A204.1 (cell line): Measurements from ENCODE around the gene TTC28.
"Not testable (repeated sequence)": the region's sequence is repeated elsewhere in the genome, so short reads cannot be mapped to it uniquely, and the experiment has no call there.

Experiments used
- FAIRE-seq: peaks from 2 replicates; lab custom pipeline; 2012; peaks lifted over from hg19 to GRCh38; lab: Jason Lieb, UNC

The TTC28 gene

DNA sequence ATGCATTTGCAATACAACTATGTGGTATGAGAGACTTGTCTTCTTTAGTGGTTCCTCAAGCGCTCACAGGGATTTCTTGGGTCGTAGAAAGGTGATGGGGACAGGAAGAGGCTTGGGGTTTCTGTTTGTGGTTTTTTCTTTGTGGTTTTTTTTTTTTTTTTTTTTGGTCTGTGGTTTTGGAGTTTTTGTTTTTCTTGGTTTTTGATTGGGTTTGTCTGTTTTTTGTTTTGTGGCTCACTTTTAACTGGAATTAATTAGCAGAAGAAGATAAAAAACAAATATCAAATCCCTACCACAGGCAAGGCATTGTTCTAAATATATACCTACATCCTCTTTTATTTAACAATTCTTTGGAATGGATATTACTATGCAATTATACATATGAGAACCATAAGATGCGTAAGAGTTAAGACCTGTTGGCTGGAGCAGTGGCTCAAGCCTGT lies 5.5 kb downstream of the TTC28 start:
- FAIRE-seq = no peak

- no peak for FAIRE-seq
These were observed 8.9 kb downstream of the TTC28 start for GRCh38 chr22:28670756-28671155.

DNA sequence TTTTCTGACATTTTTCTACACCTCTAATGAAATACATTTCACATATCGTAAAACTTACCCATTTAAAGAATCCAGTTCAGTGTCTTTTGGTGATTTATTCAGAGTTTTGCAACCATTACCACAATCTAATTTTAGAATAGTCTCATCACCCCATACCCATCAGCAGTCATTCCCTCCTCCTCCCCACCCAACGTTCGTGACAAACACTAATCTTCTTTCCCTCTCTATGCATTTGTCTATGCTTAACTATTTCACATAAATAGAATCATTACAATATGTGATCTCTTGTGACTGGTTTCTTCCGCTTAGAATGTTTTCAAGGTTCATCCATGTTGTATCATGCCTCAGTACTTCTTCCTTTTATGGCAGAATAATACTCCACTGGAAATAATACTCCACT lies 9.5 kb downstream of the TTC28 start:
- no peak for FAIRE-seq

DNA sequence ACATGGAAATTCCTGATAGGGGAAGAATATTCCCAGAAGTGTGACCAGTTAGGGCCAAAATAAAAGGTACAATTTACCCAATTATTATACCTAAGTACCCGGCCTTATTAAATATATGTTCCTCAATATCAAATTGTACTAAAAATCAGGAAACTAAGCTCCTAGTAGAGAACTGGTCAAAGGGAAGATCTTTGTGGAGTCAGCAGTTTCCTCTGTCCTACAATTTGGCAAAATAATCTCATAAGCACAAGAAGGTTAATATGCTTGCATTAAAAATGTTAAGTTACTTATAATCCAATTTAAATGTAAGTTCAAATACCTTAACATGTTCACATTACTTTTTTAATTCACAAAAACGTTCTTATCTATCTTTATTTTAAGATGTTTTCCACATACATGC lies 10.3 kb downstream of the TTC28 start:
- no peak for FAIRE-seq

- FAIRE-seq = not testable (repeated sequence)
These were observed 16.1 kb downstream of the TTC28 start for GRCh38 chr22:28663569-28663942.

DNA sequence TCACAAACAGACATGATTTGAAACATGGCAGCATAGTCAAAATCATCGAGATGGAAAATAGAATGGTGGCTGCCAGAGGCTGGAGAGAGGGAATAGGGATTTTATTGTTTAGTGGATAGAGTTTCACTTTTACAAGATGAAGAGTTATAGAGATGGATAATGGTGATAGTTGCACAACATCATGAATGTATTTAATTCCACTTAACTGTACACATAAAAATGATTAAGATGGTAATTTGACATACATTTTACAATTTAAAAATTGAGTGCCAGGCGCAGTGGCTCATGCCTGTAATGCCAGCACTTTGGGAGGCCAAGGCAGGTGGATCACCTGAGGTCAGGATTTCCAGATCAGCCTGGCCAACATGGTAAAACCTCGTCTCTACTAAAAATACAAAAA lies 21.2 kb downstream of the TTC28 start:
- FAIRE-seq = no peak

- FAIRE-seq = no peak
These were observed 23.5 kb downstream of the TTC28 start for GRCh38 chr22:28656181-28656580.

GRCh38 chr22:28650463-28650862 lies 29.2 kb downstream of the TTC28 start:
- no peak for FAIRE-seq

GRCh38 chr22:28648792-28649191 lies 30.8 kb downstream of the TTC28 start:
- FAIRE-seq = no peak

DNA sequence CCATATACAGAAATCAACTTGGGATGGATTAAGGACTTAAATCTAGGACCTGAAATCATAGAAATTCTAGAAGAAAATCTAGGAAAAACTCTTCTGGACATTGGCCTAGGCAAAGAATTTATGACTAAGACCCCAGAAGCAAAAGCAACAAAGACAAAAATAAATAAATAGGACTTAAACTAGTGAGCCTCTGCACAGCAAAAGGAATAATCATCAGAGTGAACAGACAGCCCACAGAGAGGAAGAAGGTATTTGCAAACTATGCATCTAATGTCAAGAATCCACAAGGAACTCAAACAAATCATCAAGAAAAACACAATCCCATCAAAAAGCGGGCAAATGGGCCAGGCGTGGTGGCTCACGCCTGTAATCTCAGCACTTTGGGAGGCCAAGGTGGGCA lies 32.4 kb downstream of the TTC28 start:
- FAIRE-seq = no peak

- no peak for FAIRE-seq
These were observed 40.3 kb downstream of the TTC28 start for GRCh38 chr22:28639321-28639720.

DNA sequence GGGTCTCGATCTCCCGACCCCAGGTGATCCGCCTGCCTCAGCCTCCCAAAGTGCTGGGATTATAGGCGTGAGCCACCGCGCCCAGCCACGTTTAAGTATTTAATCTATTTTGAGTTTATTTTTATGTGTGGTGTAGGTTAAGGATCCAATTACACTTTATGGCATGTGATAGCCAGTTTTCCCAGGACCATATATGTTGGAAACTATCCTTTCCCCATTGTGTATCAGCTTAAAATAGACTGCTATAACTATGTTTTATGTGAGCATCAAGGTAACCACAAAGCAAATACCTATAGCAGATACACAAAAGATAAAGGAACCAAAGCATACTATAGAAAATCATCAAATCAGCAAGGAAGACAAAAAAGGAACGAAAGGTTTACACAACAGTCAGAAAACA lies 42.4 kb downstream of the TTC28 start:
- FAIRE-seq = no peak

DNA sequence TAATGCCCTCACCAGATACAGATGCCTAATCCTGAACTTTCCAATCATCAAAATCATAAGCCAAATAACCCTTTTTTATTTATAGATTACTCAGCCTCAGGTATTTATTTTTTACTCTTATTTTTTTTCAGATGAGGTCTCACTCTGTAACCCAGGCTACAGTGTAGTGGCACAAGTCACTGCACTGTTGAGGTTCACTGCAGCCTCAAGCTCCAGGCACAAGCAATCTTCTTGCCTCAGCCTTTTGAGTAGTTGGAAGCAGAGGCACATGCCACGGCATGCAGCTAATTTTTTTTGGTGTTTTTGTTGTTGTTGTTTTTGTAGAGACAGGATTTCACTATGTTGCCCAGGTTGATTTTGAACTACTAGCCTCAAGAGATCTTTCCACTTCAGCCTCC lies 49.5 kb downstream of the TTC28 start:
- FAIRE-seq = no peak

DNA sequence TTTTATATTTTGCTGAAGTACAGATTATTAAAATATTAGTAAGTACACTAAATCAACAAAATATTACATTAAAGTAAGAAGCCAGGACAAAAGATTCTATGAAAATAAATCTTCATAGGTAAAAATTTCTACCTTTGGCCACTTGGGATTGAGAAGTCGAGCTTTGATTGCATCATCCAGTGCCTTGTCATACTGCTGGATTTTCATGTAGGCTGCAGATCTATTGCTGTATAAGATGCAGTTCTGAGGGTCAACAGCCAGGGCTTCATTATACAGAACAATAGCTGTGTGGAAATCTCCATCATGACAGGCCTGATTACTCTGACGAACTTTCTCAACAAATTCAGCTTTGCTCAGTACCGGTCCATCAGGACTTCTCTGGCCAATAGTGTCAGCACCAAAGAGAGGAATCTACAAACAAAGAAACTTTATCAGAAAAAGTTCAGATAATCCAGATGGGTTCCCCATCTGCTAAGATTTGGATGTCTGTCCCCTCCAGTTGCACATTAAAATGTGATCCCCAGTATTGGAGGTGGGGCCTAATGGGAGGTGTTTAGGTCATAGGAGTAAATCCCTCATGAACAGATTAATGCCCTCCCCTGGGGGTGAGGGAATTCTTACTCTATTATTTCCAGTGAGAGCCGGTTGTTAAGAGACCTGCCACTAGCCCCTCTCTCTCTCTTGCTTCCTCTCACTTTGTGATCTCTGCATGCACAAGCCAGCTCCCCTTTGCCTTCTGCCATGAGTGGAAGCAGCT lies 50.0 kb downstream of the TTC28 start:
- FAIRE-seq = no peak

DNA sequence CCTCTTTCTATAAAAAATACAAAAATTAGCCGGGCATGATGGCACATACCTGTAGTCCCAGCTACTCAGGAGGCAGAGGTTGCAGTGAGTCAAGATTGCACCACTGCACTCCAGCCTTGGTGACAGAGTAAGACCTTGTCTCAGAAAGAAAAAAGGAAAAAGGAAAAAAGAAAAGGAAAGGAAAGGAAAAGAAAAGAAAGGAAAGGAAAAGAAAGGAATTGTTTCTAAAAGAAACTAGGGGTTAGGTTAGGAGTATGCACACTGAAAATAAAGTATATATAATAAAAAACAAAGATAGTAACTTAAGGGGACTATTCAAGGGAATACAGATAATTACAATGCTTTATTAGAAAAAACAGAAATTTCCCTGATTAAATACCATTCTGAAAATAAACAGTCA lies 50.9 kb downstream of the TTC28 start:
- FAIRE-seq = peak; percentile 51

- FAIRE-seq = no peak
These were observed 51.8 kb downstream of the TTC28 start for GRCh38 chr22:28627791-28628190.

DNA sequence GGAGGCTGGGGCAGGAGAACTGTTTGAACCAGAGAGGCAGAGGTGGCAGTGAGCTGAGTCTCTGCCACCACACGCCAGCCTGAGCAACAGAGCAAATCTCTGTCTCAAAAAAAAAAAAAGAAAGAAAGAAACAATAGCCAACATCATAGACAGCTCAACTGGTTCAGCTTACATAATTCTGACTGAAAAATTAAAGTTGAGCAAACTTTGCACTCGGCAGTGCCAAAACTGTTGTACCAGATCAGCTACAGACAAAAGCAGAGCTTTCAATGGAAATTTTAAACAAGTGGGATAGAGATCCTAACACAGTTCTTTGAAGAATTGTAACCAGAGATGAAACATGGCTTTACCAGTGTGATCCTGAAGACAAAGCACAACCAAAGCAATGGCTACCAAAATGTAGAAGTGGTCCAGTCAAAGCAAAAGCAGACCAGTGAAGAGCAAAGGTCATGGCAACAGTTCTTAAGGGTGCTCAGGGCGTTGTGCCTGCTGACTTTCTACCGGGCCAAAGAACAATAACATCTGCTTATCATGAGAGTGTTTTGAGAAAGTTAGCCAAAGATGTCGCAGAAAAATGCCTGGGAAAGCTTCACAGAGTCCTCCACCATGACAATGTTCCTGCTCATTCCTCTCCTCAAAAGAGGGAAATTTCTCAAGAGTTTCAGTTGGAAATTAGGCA lies 59.3 kb downstream of the TTC28 start:
- FAIRE-seq = no peak

GRCh38 chr22:28619236-28619635 lies 60.4 kb downstream of the TTC28 start:
- FAIRE-seq = no peak

DNA sequence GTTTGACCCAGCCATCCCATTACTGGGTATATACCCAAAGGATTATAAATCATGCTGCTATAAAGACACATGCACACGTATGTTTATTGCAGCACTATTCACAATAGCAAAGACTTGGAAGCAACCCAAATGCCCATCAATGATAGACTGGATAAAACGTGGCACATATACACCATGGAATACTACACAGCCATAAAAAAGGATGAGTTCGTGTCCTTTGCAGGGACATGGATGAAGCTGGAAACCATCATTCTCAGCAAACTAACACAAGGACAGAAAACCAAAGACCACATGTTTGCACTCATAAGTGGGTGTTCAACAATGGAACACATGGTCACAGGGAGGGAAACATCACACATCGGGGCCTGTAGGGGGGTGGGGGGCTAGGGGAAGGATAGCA lies 64.2 kb downstream of the TTC28 start:
- not testable (repeated sequence) for FAIRE-seq

DNA sequence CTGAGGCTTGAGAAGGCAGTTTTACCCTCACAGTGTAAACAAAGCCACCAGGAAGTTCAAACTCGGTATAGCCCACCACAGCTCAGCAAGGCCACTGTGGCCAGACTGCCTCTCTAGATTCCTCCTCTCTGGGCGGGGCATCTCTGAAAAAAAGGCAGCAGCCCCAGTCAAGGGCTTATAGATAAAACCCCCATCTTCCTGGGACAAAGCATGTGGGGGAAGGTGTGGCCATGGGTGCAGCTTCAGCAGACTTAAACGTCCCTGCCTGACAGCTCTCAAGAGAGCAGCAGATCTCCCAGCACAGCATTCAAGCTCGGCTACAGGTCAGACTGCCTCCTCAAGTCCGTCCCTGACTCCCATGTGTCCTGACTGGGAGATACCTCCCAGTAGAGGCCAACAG lies 69.7 kb downstream of the TTC28 start:
- FAIRE-seq = no peak

GRCh38 chr22:28608546-28608945 lies 71.1 kb downstream of the TTC28 start:
- FAIRE-seq = no peak

- FAIRE-seq = no peak
These were observed 71.8 kb downstream of the TTC28 start for GRCh38 chr22:28607795-28608194.

- FAIRE-seq = peak; percentile 69
These were observed 74.5 kb downstream of the TTC28 start for GRCh38 chr22:28604966-28605761.
